GM12874 (cell line): ENCODE results near the gene CAVIN2.

ENCODE experiments used
- CTCF ChIP-seq: IDR thresholded peaks from 2 replicates; pipeline ENCODE4 v1.5.1; 2011; ENCODE audit warnings: low read depth, mild to moderate bottlenecking, control low read depth, low read length, moderate library complexity; ENCODE audit not compliant: insufficient read depth

CAVIN2 gene

GRCh38 chr2:191855382-191855781, 8.5 kb upstream of the CAVIN2 start:
- no peak for TF ChIP-seq CTCF

DNA sequence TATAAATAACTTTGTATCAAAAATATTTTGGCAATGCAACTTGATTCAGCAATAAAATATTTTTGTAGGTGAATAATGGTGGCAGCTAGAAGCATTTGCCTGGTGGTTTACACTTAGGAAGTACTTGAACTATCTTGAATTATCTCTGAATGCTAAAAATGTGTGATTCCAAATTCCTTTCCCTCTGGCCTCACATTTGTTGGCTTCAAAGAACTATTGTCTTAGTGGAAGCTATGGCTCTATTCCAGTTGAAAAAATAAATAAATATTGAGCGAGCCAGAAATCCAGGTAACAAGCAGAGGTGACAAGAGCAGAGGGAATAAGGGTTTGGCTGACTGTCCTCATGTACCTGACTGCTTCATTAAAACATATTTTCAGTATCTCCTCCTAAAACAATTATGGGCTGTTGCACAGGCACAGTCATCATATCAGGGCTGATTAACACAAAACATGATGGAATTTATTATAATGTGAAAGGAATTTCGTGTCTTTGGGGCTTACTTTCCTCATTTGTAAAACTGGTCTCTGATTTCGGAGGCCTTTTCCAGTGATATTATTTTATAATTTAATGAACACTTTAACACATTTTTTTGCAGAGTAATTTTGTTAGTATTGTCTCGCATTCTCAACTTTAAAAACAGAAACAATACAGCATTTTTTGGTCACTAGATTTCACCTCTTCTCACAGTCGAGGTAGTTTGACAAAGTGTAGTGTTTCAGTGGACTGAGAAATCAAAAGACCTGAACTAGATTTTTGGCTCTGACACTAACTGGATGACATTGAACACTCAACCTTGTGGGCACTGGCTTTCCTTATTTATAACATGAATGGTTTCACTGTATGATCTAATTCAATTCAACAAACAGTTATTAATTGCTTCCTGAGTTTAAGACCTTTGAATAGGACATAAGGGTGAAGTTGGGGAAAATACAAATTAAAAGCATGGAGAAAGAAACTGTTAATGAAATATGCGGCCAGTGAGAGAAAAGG, 7.8 kb upstream of the CAVIN2 start:
- no peak for TF ChIP-seq CTCF

DNA sequence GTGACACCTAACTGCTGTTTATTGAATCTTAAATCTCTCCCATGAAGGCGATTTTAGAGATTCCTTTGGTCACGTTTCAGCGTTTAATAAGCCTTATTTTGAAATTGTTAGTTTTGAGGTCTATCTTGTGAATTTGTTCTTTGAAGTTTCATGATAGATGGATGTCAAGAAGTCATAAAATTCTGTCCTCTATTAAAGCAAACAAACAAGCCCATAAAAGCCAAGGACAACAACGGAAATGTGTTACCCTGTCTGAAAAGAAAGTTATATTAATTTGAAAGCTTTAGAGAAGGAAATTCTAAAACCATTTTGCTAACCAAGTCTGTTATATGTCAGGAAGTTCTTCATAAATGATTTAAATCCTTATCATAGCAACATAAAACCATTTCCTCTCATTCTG, 7.0 kb upstream of the CAVIN2 start:
- TF ChIP-seq CTCF, result no peak

DNA sequence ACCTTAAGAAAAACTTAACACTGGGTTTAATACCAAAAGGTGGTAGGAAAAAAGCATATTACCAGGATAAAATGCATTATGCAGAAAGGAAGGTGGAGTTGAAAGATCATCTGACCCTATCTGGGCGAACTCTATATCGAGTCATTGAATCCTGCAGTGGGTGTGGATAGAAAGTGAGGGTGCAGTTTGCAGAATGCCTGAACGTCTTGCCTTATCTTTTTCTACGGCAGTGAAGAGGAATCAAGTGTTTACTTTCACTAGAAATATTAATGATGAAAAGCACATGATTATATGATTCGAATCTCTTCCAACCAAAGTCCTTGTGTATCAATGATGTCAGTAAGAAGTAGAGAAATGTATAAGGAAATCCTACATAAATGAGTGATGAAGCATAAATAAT, 4.3 kb upstream of the CAVIN2 start:
- no peak for TF ChIP-seq CTCF

DNA sequence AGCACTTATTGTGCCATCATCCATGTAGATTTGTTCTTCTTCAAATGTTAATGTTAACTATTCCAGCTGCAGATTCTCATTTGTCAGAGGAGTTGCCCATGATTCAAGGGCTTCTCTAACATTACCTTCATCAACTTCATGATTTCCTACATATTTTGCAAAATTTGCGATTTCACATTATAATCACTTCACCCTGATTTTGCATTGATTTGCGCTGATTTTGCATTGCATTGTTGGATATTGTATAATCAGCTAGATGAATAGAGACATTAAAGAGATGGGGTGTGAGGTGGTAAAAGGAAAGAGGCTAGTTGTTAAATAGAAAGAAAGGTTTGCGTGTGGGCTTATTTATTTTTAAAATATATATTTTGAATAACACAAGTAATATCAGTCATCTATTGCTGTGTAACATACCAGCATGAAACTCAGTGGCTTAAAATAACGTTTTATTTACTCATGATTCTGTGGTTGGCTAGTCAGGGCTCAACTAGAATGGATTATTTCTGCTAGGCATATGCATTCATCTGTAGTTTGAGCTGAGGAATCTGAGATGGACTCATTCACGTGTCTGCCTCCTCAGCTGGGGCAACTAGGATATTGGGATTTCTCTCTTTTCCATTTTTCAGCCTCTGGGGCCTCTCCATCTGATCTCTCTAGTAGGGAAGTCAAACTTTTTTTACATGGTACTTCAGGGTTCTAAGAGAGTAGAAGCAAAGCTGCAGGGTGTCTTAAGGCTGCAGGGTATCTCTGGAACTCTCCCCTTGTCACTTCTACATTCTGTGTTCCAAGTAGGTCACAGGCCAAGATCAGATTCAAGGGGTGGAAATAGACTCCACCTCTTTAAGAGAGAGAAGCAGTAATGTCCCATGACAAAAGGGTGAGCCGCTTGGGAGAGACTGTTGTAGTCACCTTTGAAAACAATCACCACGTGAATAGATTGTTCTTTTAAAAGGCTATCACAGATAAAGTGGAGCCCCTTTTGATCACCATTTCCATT, 2.2 kb upstream of the CAVIN2 start:
- TF ChIP-seq CTCF, result no peak

DNA sequence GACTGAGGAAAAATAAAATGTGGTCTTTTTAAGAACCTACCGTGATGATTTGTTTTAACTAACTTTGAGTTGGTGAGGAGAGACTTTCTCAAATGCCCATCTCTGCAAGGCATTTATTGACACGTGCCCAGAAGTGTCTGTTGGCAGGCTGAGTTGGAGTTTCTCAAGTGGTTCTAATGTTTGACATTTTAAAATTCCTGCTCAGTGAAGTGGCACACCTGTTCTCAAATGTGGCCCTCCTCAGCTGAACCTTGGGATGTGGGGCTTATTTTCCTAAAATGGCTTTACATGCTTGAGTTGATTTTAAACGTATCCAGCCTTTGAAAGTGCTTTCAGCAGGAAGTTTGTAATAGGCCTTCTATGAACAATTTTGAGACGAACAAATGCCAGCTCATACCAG, 876 bp upstream of the CAVIN2 start:
- TF ChIP-seq CTCF, result no peak
